NCI-H2171 treated with DMSO at 0.1 percent for 48 hours (cell line): ENCODE measurements around the gene APBA2.
A peak's percentile ranks its signal among the peaks of the same experiment; 100 is the strongest.
"Not testable (repeated sequence)": the region's sequence is repeated elsewhere in the genome, so short reads cannot be mapped to it uniquely, and the experiment has no call there.

Source experiments
- DNase-seq: peaks from one replicate; lab custom pipeline; 2025; lab: John Stamatoyannopoulos, UW

The APBA2 gene

DNA sequence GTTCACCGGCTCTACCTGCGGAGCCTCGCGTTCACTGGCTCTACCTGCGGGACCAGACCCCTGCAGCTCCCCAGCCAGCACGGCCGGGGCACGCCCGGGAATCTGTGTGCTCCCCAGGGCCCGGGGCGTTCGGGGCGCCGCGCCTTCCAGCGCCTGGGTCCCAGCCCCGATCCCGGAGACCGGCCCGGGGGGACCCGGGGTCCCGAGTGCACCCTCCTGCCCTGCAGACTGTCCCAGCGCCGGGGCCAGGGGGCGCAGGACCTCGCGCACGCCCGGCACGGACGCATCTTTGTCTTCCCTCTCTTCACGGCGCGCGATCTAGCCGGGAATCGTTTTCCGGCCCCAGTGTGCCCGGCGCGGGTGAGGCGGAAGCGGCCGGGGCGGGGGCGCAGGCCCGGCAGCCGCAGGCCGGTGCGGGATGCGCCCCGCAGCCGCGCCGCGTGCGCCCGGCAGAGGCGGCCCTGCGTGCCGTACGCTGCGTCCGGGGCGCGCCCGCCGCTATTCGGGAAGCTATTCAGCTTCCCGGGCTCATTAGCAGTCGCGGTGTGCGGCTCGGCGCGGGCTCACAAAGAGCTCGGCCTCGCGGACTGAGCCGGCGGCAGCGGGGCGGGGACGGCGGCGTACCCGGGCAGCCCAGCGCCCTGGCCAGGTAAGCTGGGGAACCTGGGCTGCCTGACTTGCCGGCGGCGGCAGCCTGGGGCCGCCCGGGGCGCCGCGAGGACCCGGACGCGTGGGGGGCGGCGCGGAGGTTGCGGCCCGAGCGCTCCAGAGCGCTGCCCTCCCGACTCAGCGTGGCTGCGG lies at the start of gene APBA2:
APBA2 (plus strand) TSS at position 345 of the 801 bp plus-strand sequence. CDS start 167,911 bp downstream, outside the sequence.
- peak; percentile 50 for DNase-seq

DNA sequence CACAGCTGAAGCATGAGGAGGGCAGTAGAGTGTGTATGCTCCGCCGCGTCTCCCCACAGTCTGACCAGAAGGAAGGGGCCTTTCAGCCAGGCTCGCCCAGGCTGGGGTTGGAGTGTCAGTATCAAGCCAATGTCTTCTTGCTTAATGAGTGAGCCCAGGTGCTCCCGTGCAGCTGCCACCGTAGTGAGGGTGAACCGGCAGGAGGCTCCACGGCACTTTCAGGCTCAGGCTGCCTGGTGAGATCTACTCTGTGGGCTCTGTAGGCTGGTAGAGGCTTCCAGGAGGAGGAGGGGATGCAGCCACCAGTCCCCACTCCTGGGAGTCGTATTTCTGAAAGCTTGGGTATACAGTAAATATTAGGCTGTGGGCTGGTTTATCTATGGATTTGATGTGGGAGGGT lies 45.5 kb upstream of the APBA2 start:
- not testable (repeated sequence) for DNase-seq

DNA sequence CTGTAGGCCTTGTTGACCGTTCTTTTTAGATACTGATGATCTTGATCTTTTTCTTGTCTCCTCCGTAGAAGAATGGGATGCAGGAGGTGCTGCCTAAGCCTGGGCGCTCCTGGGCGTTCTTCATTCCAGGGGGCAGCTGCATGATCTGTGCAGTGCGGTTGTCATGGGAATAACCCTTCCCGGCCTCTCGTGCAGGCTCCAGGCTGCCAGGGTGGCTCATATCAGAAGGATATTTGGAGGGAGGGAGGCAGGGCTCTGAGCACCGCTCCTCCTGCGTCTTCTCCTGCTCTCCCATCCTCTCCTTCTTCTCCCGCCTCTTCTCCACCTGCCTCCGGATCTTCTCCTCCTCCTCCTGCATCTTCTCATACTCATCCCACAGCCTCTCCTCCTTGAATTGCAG lies 43.6 kb upstream of the APBA2 start:
- not testable (repeated sequence) for DNase-seq

DNA sequence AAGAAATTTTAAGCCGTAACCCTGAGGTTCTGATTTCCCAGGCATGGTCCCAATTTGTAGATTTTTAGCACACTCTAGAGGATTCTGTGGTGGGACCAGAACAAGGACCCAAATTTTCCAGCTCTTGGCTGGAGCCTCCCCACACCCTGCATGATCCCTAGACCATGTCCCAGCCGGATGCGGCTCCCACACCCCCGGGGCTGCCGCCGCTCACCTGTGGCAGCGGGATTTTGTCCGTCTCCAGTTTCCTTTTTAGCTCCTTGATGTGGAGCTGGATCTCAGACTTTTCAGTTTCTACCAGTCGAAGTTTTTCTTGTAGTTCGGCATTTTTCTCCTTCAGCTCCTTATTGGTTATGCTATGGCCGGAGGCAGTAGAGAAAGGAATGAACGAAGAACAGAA lies 42.3 kb upstream of the APBA2 start:
- DNase-seq = not testable (repeated sequence)

DNA sequence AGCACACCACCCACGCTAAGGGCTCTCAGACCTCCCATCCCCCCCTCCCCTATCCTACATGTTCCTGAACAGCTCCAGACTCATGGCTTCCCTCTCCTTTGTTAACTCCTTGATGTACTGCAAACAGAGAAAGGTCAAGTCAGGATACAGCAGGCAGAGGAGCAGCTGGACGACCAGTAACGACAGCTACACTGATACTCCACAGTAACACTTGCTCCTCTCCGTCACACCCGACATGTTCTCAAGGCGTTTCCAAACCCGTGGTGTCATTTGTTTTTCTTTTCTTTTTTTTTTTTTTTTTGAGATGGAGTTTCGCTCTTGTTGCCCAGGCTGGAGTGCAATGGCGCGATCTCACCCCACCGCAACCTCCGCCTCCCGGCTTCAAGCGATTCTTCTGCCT lies 41.6 kb upstream of the APBA2 start:
- not testable (repeated sequence) for DNase-seq

DNA sequence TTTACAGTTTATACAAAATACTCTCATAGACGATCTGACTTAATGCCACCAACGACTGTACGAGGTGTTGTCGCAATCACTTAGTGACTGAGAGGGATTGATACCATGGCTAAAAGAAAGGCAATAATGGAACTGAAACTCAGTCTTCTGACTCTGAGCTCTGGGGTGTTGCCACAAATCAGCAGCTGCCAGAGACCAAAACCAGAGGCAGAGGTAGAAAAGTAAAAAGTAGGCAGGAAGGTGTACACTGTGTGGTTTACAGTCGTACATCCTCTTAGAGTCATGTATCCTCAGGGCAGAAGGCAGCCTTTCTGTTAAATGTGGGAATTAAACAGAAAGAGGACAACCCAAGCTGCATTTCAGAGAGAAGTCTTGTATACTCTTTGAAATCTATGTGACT lies 38.5 kb upstream of the APBA2 start:
- not testable (repeated sequence) for DNase-seq

DNA sequence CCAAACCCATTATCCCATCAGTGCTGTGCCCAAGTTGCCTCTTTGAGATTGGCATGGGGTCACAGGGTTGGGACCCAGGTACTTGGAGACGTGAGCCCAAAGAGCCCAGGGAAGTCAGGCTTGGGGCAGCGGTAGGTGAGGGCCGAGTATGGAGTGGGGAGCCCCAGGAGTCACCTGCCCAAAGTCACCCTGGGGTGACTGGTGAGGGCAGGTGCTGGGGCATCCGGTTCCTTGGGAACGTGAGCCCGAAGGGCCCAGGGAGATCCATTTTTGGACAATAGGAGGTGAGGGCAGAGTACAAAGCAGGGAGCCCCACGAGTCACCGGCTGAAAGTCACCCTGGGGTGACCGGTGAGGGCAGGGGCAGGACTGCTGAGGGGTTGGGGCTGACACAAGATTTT lies 37.8 kb upstream of the APBA2 start:
- not testable (repeated sequence) for DNase-seq

DNA sequence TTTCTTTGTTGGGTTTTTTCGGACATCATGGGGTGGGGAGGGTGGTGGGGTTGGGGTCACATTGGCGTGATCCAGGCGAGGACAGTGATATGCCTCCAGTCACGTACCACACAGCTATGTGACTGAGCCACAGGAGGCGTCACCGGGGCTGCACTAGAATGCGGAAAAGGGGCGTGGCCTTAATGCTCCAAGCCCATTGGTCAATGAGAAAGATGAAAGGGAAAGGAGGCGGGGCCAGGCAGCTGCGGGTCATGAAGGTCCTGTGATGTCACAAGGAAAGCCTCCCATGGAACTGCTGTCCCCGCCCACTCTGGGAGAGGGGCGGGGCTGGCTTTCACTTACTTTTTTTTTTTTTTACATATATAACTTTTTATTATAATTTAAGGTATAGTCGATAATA lies 37.3 kb upstream of the APBA2 start, which contains the start of gene GOLGA6L7:
GOLGA6L7 (minus strand) TSS at position 124 of the 400 bp plus-strand sequence; CDS start at position 29, 95 bp downstream.
- not testable (repeated sequence) for DNase-seq

DNA sequence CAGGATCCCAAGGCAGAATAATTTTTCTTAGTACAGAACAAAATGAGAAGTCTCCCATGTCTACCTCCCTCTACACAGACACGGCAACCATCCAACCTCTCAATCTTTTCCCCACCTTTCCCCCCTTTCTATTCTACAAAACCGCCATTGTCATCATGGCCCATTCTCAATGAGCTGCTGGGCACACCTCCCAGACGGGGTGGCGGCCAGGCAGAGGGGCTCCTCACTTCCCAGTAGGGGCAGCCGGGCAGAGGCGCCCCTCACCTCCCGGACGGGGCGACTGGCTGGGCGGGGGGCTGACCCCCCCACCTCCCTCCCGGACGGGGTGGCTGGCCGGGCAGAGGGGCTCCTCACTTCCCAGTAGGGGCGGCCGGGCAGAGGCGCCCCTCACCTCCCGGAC lies 36.5 kb upstream of the APBA2 start:
- DNase-seq = not testable (repeated sequence)

DNA sequence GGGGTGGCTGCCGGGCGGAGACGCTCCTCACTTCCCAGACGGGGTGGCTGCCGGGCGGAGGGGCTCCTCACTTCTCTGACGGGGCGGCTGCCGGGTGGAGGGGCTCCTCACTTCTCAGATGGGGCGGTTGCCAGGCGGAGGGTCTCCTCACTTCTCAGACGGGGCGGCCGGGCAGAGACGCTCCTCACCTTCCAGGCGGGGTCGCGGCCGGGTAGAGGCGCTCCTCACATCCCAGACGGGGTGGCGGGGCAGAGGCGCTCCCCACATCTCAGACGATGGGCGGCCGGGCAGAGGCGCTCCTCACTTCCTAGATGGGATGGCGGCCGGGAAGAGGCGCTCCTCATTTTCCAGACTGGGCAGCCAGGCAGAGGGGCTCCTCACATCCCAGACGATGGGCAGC lies 36.0 kb upstream of the APBA2 start:
- DNase-seq = not testable (repeated sequence)

DNA sequence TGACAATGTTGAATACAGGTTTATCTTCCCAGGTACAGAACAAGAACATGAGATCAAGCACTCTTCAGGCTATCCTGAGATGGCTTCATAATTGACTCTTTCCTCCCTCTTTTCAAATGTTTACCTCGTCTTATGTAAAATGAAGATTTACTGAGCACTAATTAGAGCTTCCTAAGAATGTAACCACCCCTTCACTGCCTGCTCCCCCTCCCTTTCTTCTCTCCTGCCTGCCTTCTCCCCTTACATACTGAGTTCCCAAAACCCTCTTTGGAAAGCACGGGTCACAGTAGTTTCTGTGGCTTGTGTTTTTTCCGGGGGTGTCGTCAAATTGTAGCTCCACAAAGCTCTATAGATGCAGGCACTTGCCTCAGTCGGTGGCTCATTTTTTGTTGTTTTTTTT lies 32.1 kb upstream of the APBA2 start:
- DNase-seq = not testable (repeated sequence)

DNA sequence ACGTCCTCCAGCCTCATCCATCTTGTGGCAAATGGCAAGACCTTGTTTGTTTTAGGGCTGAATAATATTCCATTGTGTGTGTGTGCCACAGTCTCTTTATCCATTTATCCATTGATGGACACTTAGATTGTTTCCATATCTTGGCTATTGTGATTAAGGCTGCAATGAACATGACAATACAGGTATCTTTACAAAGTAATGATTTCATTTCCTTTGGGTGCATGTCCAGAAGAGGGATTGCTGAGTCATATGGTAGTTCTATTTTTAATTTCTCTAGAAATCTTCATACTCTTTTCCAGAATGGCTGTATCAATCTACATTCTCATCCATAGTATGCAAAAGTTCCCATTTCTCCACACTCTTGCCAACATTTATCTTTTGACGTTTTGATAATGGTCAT lies 31.2 kb upstream of the APBA2 start:
- not testable (repeated sequence) for DNase-seq

DNA sequence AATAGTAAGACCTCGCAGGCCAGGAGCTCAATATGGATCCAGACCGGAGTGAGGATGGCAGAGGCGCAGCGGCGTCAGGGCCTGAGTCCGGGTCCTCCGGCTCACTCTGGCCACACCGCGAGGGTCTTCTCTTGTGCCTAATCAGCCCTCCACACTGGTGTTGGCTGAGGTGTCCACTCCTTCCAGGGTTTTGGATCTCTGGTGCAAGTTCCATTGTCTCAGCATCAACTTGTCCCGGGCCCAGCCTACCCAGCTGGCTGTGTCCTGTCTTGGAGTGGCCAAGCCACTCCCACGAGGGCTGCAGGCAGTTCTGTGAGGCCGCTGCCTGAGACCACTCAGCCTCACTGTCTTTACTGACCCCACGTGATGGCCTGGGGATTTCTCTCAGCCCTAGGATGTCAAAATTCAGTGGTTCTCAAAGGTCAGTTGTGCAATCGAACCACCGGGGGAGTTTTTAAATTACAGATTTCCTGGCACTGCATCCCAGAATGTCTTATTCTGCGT lies 24.7 kb upstream of the APBA2 start:
- DNase-seq = no peak

DNA sequence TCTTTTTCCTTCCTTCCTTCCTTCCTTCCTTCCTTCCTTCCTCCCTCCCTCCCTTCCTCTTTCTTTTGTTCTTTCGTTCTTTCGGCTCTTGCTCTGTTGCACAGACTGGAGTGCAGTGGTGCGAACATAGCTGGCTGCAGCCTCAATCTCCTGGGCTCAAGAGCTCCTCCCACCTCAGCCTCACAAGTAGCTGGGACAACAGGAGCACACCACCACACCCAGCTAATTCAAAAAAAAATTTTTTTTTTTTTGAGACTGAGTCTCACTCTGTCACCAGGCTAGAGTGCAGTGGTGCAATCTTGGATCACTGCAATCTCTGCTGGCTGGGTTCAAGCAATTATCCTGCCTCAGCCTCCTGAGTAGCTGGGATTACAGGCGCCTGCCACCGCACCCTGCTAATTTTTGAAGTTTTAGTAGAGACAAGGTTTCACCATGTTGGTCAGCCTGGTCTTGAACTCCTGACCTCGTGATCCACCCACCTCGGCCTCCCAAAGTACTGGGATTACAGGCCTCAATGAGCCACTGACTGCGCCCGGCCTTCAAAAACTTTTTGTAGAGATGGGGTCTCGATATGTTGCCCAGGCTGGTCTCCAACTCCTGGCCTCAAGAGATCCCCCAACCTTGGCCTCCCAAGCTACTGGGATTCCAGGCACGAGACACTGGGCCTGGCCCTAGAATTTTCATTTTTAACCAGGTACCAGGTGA lies 24.0 kb upstream of the APBA2 start:
- not testable (repeated sequence) for DNase-seq

DNA sequence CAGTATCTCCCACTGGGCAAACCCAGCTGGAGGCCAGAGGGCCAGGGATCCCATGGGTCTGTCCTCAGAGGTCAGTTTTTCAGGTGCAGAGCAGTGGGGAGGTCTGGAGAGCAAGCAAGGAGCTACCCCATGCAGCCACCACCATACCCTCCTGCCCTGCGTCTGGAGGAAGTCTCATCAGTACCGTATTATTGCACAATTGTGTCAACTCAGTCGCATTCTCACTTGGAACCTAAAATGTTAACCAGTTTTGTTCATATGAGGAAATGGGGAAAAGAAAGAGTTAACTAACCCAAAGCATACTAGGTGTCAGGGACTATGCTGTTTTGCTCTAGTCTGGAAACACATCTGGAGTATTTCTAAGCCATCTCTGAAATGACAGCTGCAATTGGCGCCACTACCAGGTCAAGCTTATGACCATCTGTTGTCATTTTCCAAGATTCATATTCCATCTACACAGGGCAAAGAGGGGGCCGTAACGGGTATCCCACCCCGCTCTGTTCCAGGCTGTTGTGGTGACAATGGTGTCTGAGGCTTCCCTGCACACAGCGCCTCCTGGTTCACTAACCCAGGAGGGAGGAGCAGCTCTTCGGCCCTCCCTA lies 16.9 kb upstream of the APBA2 start:
- peak; percentile 17 for DNase-seq

DNA sequence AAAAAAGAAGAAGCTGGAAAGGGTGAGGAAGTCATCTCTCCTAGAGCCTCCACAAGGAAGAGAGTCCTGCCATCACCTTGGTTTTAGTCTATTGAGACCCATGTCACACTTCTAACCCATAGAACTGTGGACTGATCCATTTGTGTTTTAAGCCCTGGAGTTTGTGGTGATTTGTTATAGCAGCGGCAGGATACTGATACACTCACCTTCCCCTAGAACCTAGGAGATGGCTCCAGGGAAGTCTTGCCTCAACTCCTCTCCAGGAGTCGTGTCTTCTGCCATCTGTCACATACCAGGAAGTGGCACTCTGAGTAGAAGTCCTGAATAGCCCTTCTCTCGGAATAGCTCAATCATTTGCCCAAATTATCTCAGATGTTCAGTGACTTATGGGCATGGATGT lies 14.6 kb upstream of the APBA2 start:
- DNase-seq = no peak

DNA sequence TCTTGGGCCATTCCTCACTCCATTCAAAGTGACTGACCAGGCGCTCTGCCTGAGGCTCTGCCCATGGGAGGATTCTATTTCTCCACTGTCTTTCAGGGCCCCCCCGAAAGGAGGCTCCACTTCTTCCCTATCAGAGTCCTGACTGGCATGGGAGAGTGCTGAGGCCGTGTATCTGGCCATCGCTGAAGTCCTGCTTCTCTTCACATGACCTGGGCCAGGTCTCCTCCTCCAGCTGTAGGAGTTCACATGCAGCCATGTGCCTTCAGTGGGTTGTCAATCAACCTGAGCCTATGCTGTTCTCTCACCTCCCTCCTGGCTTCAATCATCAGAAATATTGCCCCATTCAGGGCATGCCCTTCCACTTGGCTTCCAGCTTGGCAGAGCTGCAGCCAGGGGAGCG lies 12.8 kb upstream of the APBA2 start:
- peak; percentile 53 for DNase-seq

DNA sequence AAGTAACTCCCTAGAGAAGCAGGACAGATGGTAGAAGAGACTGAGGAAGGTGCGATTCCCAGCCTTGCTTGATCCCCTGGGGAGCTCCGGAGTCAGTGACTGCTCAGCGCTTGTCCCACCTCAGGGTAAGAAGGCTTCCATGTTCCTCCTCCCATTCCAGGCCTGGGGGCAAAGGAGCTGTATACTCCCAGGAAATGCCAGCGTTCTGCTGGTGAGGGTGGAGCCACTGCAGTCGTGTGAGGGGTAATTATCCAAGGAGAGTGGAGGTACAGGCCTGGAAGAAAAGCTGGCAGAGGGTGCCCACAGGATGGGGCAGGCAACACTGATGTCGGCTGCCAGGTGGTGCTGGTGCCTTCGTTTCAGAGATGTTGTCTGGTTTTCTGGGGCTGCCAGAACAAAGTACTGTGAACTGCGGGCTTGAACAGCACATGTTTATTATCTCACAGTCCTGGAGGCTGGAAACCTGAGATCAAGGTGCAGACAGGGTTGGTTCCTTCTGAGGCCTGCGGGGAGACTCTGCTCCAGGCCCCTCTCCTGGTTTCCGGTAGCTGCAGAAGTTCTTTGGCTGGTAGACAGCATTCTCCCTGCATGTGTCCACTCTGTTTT lies 12.1 kb upstream of the APBA2 start:
- DNase-seq = peak; percentile 90

DNA sequence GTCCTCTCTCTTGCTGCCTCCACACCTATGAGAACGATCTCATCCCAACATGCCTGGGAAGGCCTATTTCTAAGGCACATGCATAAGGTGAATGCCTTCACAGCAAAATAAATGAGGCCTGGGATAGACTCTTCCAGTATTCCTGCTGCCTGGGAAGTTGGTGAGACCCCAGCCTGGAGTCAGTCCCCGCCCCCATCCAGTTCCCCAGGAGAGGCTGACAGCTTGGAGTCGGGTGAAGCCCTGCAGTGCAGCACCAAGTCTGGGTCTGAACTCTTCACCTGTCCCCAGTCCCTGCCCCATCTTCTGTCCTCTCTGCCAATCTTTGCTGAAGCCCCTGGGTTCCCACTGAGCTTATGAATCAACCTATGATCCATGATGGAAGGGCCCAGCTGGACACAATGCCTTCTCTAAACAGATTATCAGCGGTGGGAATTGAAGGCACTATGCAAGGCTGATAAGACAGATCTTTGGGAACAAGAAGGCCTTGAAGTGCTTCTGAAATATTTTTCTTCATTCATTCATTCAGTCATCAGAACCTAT lies 10.2 kb upstream of the APBA2 start:
- no peak for DNase-seq

DNA sequence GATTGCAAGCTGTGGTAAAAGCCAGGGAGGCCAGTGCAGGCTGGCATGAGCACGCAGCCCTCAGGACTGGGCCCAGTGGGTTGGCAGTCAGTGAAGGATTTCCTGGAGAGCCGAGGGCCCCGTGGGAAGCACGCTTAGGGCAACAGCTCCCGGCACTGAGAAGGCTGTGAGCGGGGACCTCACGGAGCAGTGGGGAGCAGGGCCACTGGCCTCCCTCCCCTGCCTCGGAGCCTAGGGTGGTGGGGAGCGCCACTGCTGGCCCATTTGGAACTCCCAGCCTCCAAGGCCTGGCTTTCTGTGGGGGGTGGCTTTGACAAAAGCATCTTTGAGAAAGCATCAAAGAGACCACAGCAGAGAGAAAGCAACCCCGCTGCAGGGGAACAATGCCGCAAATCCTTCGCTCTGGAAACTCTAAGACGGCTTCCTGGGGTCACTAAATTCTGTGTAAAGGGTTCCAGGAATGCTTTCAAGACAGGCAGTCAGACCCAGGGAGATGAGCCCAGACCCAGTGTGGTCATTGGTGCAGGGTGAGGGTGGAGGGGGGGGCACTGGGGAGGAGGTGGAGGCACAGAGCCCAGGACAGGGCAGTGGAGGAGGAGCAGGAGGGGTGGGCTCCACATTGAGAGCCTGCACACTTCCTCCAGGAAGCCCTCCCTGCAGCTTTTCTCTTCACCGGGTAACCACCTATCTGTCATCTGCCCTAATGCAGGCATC lies 9.5 kb upstream of the APBA2 start:
- no peak for DNase-seq

DNA sequence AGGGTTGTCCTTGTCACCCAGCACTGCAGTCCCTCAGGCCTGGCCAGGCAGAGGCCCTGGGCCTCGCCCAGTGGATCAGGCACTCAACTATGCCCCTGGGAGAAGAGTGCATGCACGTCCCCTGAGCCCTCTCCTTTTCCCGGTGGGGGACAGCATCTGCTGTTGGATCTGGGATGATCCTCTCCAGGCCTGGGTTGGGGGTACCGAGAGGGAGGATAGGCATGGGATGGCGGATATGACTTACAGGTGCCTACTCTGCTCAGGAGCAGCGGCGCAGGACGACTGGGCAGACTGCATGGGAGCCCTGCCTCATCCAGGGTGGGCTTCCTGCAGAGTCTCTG lies 9.0 kb upstream of the APBA2 start:
- no peak for DNase-seq
